Esophagus squamous epithelium (tissue), 5 donors: ENCODE results near the gene HMGXB4. TPM values are rescaled to one million over a fixed set of nuclear protein-coding genes. Genes with fewer than 3 reads are reported as not detected.

Experiments used
- DNase-seq: peaks from one replicate; lab custom pipeline; 2025; lab: John Stamatoyannopoulos, UW
- H3K27ac ChIP-seq, 4 donors: fragments of 200-600 bp; sonication (generic); one replicate each; pipeline ENCODE4 v1.5.1; 2016 to 2019; ENCODE audit warnings: mild to moderate bottlenecking in 1 of 4
- H3K27me3 ChIP-seq, 4 donors: fragments of 200-600 bp; sonication (generic); 1 replicate in 3 of 4; 2 replicates in 1 of 4; pipeline versions ENCODE4 v1.5.1 to v1.6.0; 2017 to 2021; ENCODE audit warnings: antibody characterized with exemption in 1 of 4
- H3K36me3 ChIP-seq, 3 donors: fragments of 200-600 bp; sonication (generic); one replicate each; pipeline ENCODE4 v1.5.1; 2016 to 2019
- H3K4me1 ChIP-seq, 3 donors: fragments of 200-600 bp; sonication (generic); one replicate each; pipeline ENCODE4 v1.5.1; 2017 to 2019
- H3K4me3 ChIP-seq, 4 donors: fragments of 200-600 bp; sonication (generic); 1 replicate in 3 of 4; 2 replicates in 1 of 4; pipeline ENCODE4 v1.5.1; 2016 to 2019; ENCODE audit warnings: mild to moderate bottlenecking in 2 of 4, moderate library complexity in 1 of 4
- H3K9me3 ChIP-seq, 3 donors: fragments of 200-600 bp; sonication (generic); one replicate each; pipeline ENCODE4 v1.5.1; 2016 to 2019
- CTCF ChIP-seq, 6 experiments: fragments of 450-650 bp in 4 of 6; fragments of 200-600 bp in 2 of 6; sonication (generic) in 2 of 6; IDR thresholded peaks; one replicate each; pipeline ENCODE4 v1.5.1; 2016 to 2019; ENCODE audit warnings: antibody characterized with exemption in 6 of 6, mild to moderate bottlenecking in 4 of 6, moderate library complexity in 4 of 6
- POLR2A ChIP-seq, 4 donors: fragments of 450-650 bp; IDR thresholded peaks; one replicate each; pipeline ENCODE4 v1.6.1; 2017; ENCODE audit warnings: antibody characterized with exemption in 4 of 4, mild to moderate bottlenecking in 4 of 4, moderate library complexity in 3 of 4
- WGBS, 2 donors: methylation state at CpG; one replicate each; pipeline ENCODE4 v1.1.5; 2018; 5-methylcytosine and 5-hydroxymethylcytosine counted together
- intact Hi-C: fragments of 100-400 bp; cut with DNase I; formaldehyde crosslinking; loops from one replicate; pipeline ENCODE4 v1.15.0; 2022
- total RNA-seq, 4 donors: library from RNA; depleted of rRNA; stranded (reverse); fragments of >200 nt; gene quantifications; one replicate each; pipeline ENCODE4 v1.1.0, GENCODE V29; 2016
- donor health status: DM: yes; HTN: yes; CAD: no.

The HMGXB4 gene
- total RNA-seq, 4 donors from 2014 or later = 10.2 to 20.1 (median 13.5) TPM

- peaks cover 3 to 4% (median 4%) of the 10 kb centered on the region in 3 donors for H3K4me1 ChIP-seq
- DNase-seq = no peak
- WGBS, 2 donors = 100% methylated on average over 2 of the region's 7 CpGs
- no peaks in the 10 kb centered on the region for H3K27me3 ChIP-seq
- intact Hi-C loops = no loop called here
- H3K36me3 ChIP-seq = peaks cover 29 to 100% (median 50%) of the 10 kb centered on the region in 3 donors
- TF ChIP-seq POLR2A (IDR thresholded peaks at IDR 0.05) (no peak), CTCF (IDR thresholded peaks at IDR 0.05) (no peak)
- no peak overlapping the region for H3K27ac ChIP-seq
- no peak overlapping the region for H3K4me3 ChIP-seq
- no peaks in the 10 kb centered on the region for H3K9me3 ChIP-seq
Measured at GRCh38 chr22:35335468-35335867, 78.2 kb downstream of the HMGXB4 start.

GRCh38 chr22:35335936-35336781 is 78.9 kb downstream of the HMGXB4 start:
- Histone ChIP-seq H3K9me3 (no peaks in the 10 kb centered on the region), H3K4me3 (no peak overlapping the region), H3K4me1 (peaks cover 0 to under 1% (median 0%) of the 10 kb centered on the region in 3 donors), H3K27ac (no peak overlapping the region), H3K36me3 (peaks cover 29 to 100% (median 55%) of the 10 kb centered on the region in 3 donors), H3K27me3 (no peaks in the 10 kb centered on the region)
- intact Hi-C loops = no loop called here
- TF ChIP-seq CTCF (IDR thresholded peaks at IDR 0.05) (no peak), POLR2A (IDR thresholded peaks at IDR 0.05) (no peak)
- WGBS, 2 donors = 94 to 98% methylated on average over 5 to 7 of the region's 12 CpGs
- DNase-seq = no peak

GRCh38 chr22:35337932-35338331 is 80.6 kb downstream of the HMGXB4 start:
- H3K27ac ChIP-seq = no peak overlapping the region
- H3K4me1 ChIP-seq = peaks cover 0 to 9% (median 0%) of the 10 kb centered on the region in 3 donors
- no peaks in the 10 kb centered on the region for H3K9me3 ChIP-seq
- WGBS, 2 donors = 82 to 93% methylated on average over 3 to 4 of the region's 4 CpGs
- H3K27me3 ChIP-seq = no peaks in the 10 kb centered on the region
- H3K36me3 ChIP-seq = peaks cover 29 to 100% (median 54%) of the 10 kb centered on the region in 3 donors
- no peak for DNase-seq
- intact Hi-C loops = no loop called here
- no peak overlapping the region for H3K4me3 ChIP-seq
- TF ChIP-seq CTCF (IDR thresholded peaks at IDR 0.05) = no peak
- no peak for TF ChIP-seq POLR2A (IDR thresholded peaks at IDR 0.05)

GRCh38 chr22:35341090-35341874 is 84.0 kb downstream of the HMGXB4 start:
- 59 to 76% methylated on average over 11 of the region's 19 CpGs for WGBS, 2 donors
- DNase-seq = no peak
- intact Hi-C loops = loop anchor here (10.0 kb wide), 2 partner anchors 84 to 244 kb away; no protein-coding TSS in a partner anchor
- no peak overlapping the region for H3K27ac ChIP-seq
- H3K36me3 ChIP-seq = peaks cover 15 to 100% (median 36%) of the 10 kb centered on the region in 3 donors
- no peaks in the 10 kb centered on the region for H3K27me3 ChIP-seq
- H3K4me1 ChIP-seq = peaks cover 0 to 9% (median 0%) of the 10 kb centered on the region in 3 donors
- H3K9me3 ChIP-seq = no peaks in the 10 kb centered on the region
- H3K4me3 ChIP-seq = no peak overlapping the region
- no peak for TF ChIP-seq POLR2A (IDR thresholded peaks at IDR 0.05)

- H3K27ac ChIP-seq = no peak overlapping the region
- TF ChIP-seq POLR2A (IDR thresholded peaks at IDR 0.05) (no peak), CTCF (IDR thresholded peaks at IDR 0.05) (no peak)
- WGBS, 2 donors = 87 to 100% methylated on average over 3 to 4 of the region's 4 CpGs
- no peak for DNase-seq
- H3K27me3 ChIP-seq = no peaks in the 10 kb centered on the region
- no peaks in the 10 kb centered on the region for H3K9me3 ChIP-seq
- peaks cover 19 to 100% (median 32%) of the 10 kb centered on the region in 3 donors for H3K36me3 ChIP-seq
- intact Hi-C loops = loop anchor here (10.0 kb wide), 2 partner anchors 82 to 242 kb away; no protein-coding TSS in a partner anchor
- H3K4me1 ChIP-seq = peaks cover 0 to 9% (median 0%) of the 10 kb centered on the region in 3 donors
- no peak overlapping the region for H3K4me3 ChIP-seq
Measured at GRCh38 chr22:35342390-35342789, 85.1 kb downstream of the HMGXB4 start.
